Adipocyte (in vitro differentiated cells): ENCODE results near the gene PLP2.
"Not testable (repeated sequence)": the region's sequence is repeated elsewhere in the genome, so short reads cannot be mapped to it uniquely, and the experiment has no call there.

Experiments used
- DNase-seq: peaks from one replicate; pipeline ENCODE4 v3.0.0-alpha.2; 2015; ENCODE audit warnings: low read depth
- H3K27me3 ChIP-seq: replicated peaks from 2 replicates; pipeline ENCODE4 v1.7.0; 2013; ENCODE audit warnings: mild to moderate bottlenecking, low read length, moderate library complexity; ENCODE audit not compliant: control insufficient read depth, insufficient read depth
- H3K36me3 ChIP-seq: 2 replicates; pipeline ENCODE4 v1.7.0; 2013; ENCODE audit warnings: low read length, mild to moderate bottlenecking, moderate library complexity; ENCODE audit not compliant: control insufficient read depth, insufficient read depth, severe bottlenecking
- H3K4me1 ChIP-seq: 2 replicates; pipeline ENCODE4 v1.7.0; 2013; ENCODE audit warnings: mild to moderate bottlenecking, low read length, moderate library complexity; ENCODE audit not compliant: control insufficient read depth, insufficient read depth
- H3K4me3 ChIP-seq: 2 replicates; pipeline ENCODE4 v1.7.0; 2013; ENCODE audit warnings: mild to moderate bottlenecking, low read length, moderate library complexity
- H3K9ac ChIP-seq: 2 replicates; pipeline ENCODE4 v1.7.0; 2013; ENCODE audit warnings: mild to moderate bottlenecking, low read length, moderate library complexity
- H3K9me3 ChIP-seq: 2 replicates; pipeline ENCODE4 v1.7.0; 2013; ENCODE audit warnings: mild to moderate bottlenecking, low read length, moderate library complexity; ENCODE audit not compliant: control insufficient read depth

Gene PLP2

DNA sequence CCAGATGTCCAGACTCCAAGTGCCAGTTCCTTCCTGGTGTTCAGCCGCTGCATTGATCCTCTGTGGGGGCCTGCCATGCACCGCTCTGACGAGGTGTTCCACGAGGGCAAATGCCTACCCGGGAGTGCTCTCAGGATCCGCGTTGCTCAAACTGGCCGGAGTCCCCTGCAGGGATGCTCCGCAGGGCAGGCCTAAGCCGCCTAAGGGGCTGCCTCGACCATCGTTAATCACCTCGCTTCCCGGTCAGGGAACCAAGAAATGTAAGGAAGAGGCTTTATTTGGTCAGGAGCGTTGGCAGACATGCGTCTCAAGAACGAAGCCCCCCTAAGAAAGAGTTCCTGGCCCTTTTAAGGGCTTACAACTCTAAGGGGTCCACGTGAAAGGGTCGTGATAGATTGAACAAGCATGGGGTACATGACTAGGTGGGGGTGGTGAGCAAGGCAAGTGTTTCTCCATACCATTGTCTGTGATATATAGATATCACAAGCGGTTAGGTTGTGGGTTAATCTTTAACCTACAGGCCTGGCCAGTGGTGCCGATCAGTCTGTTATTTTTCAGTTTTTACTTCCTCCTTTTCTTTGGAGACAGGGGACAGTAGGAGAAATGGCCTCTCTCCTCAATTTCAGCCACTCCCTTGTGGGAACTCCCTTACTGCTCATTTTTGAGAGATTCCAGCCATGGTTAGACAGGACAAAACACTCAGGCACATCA is 23.2 kb upstream of the PLP2 start:
- not testable (repeated sequence) for DNase-seq, H3K9me3 ChIP-seq, H3K9ac ChIP-seq, H3K4me3 ChIP-seq, H3K27me3 ChIP-seq, H3K36me3 ChIP-seq, H3K4me1 ChIP-seq

DNA sequence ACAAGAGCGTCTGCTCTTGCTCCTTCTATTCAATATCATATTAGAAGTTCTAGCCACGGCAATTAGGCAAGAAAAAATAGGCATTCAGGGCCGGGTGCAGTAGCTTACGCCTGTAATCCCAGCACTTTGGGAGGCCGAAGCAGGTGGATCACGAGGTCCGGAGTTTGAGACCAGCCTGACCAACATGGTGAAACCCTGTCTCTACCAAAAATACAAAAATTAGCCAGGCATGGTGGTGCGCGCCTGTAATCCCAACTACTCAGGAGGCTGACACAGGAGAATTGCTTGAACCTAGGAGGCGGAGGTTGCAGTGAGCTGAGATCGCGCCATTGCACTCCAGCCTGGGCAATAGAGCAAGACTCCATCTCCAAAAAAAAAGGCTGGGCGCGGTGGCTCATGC is 22.4 kb upstream of the PLP2 start:
- not testable (repeated sequence) for DNase-seq, H3K4me3 ChIP-seq, H3K9me3 ChIP-seq, H3K4me1 ChIP-seq, H3K27me3 ChIP-seq, H3K36me3 ChIP-seq, H3K9ac ChIP-seq

DNA sequence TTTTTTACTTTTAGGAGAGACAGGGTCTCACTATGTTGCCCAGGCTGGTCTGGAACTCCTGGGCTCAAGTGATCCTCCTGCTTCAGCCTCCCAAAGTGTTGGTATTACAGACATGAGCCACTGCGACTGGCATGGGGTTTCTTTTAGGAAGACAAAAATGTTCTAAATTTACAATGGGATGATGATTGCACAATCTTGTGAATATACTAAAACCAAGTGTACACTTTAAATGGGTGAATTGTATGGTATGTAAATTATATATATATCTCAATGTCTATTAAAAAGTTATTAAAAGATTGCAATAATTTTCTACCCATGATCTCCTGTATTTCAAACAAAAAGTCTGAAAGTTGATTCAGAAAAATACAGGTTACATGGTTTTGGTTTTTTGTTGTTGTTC is 18.2 kb upstream of the PLP2 start:
- H3K4me1 ChIP-seq: no peaks in the 10 kb centered on the region
- H3K9me3 ChIP-seq: no peaks in the 10 kb centered on the region
- H3K9ac ChIP-seq: no peak overlapping the region
- no peaks in the 10 kb centered on the region for H3K36me3 ChIP-seq
- no peak for DNase-seq
- H3K4me3 ChIP-seq: no peak overlapping the region
- peaks cover 3% of the 10 kb centered on the region for H3K27me3 ChIP-seq

DNA sequence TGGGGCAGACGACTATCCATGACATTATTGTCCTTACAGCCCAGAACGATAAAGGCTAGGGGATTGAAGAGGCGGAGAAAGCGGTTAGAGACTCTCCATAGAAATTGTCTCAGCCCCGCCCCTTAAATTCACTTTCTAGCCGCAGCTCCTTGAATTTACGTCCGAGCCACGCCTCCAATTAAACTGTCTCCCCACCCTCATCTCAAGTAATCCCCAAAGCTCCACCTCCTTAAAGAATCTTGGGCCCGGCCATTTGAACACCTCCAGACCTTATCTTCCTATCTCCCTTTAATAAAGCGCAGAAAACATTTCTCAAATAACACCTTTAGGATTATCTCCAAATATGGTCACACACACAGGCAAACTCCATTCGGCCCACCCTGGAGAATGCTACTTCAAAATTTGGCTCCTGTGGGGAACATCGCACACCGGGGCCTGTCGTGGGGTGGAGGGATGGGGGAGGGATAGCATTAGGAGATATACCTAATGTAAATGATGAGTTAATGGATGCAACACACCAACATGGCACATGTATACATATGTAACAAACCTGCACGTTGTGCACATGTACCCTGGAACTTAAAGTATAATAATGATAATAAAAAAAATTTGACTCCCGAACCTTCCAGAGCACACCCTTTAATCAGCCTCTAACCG is 16.3 kb upstream of the PLP2 start:
- peak overlapping the region; percentile 81 for H3K9ac ChIP-seq
- H3K4me3 ChIP-seq: peak overlapping the region; percentile 77
- peaks cover 3% of the 10 kb centered on the region for H3K27me3 ChIP-seq
- H3K9me3 ChIP-seq: no peaks in the 10 kb centered on the region
- no peaks in the 10 kb centered on the region for H3K4me1 ChIP-seq
- DNase-seq: peak; percentile 42
- H3K36me3 ChIP-seq: no peaks in the 10 kb centered on the region

DNA sequence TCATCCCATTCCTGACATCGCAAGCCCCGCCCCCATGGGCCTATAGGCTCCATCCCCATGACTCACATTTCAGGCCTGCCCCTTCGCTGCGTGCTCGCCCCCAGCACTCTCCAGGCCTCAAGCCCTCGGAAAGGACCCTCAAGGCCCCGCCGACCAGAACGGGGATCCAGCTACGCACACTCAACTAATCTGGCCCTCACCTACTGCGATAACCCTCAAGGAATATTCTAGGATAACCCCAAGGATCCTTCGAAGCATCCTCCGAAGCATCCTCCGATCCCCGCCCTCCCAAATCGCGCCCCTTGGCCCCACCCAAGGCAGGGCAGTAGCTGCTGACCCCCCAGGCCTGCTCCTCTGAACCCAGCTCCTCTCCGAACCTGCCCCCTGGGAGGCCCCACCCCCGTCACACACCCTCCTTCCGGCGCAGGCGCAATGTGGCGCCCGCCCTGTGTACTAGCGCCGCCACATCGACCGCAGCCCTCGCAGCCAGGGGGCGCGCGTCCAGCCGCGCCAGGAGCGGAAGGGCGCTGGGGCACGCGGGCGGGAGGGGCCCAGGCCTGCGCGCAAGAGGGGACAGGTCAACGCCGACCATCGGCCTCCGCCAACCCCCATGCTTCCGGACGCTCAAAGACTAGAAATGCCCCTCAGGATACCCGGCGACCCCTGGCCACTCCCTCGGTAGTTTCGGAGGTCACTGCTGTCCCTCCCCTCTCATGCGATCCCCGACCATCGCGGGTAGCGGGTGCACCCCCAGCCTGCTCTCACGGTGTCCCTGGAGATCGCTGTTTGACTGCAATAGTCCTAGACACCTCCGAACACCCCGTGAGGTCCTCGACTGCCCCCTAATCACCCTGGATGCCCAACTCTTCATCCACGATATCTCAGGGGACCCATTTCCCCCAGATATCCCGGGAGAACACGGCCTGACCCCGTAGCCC is 15.5 kb upstream of the PLP2 start:
- peak overlapping the region; percentile 77 for H3K4me3 ChIP-seq
- no peaks in the 10 kb centered on the region for H3K4me1 ChIP-seq
- DNase-seq: peak; percentile 89
- H3K9me3 ChIP-seq: no peaks in the 10 kb centered on the region
- H3K36me3 ChIP-seq: no peaks in the 10 kb centered on the region
- H3K27me3 ChIP-seq: peaks cover 3% of the 10 kb centered on the region
- peak overlapping the region; percentile 81 for H3K9ac ChIP-seq

DNA sequence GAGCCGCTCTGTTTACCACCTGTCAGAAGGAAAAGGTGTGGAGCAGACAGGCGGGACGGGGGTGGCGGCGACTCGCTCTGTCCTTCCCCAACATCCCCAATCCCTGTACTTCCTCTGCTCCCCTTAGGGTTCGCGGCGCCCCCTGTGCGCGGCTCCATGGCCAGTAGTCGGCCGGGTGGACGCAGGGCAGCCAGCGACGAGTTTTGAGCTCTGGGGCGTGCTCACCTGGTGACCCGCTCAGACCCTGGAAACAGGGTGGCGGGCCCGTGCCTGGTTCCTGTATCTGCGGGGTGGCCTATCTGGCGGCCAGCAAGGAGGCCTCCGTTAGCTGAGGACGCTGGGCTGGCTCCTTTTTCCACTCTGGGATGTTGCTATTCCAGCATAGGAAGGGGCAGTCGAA is 14.5 kb upstream of the PLP2 start:
- Histone ChIP-seq H3K9me3 (no peaks in the 10 kb centered on the region), H3K36me3 (no peaks in the 10 kb centered on the region), H3K9ac (no peak overlapping the region), H3K4me1 (no peaks in the 10 kb centered on the region), H3K27me3 (peaks cover 3% of the 10 kb centered on the region), H3K4me3 (no peak overlapping the region)
- DNase-seq: no peak

DNA sequence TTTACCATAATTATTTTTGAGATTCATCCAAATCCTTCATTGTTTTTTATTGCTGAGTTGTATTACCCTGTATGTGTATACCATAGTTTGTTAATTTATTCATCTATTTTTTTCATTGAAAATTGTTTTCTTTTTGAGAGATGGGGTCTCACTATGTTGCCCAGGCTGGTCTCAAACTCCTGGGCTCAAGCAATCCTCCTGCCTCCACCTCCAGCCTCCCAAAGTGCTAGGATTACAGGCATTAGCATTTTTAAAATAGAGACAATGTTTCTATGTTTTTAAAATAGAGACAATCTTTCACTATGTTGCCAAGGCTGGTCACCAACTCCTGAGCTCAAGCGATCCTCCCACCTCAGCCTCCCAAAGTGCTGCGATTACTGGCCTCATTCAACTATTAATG is 10.8 kb upstream of the PLP2 start:
- peaks cover 3% of the 10 kb centered on the region for H3K27me3 ChIP-seq
- H3K36me3 ChIP-seq: no peaks in the 10 kb centered on the region
- no peak overlapping the region for H3K9ac ChIP-seq
- no peaks in the 10 kb centered on the region for H3K4me1 ChIP-seq
- H3K4me3 ChIP-seq: no peak overlapping the region
- H3K9me3 ChIP-seq: no peaks in the 10 kb centered on the region
- DNase-seq: no peak

DNA sequence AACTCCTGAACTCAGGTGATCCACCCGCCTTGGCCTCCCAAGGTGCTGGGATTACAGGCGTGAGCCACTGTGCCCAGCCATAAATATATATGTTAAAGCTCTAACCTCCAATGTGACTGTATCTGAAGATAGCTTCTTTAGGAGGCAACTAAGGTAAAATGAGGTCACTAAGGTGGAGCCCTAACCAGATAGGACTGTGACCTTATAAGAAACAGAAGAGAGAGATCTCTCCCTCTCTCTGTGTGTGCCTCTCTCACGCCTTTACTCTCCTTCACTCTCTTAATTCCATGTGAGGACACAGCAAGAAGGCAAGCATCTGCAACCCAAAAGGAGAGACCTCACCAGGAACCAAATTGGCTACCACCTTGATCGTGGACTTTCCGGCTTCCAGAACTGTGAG is 10.1 kb upstream of the PLP2 start:
- no peak overlapping the region for H3K4me3 ChIP-seq
- peaks cover 3% of the 10 kb centered on the region for H3K27me3 ChIP-seq
- H3K4me1 ChIP-seq: peaks cover under 1% of the 10 kb centered on the region

DNA sequence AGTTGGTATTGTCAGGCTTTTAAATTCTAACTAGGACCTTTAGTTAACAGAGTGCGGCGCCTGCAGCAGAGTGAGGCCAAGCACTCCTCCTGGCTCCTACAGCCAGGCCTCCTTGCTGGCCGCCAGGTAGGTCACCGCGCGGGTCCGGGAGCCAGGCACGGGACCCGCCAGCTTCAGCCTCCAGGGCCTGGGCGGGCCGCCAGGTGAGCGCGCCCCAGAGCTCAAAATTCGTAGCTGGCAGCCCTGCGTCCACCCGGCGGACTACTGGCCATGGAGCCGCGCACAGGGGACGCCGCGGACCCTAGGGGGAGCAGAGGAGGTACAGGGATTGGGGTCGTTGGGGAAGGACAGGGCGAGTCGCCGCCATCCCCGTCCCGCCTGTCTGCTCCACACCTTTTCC is 9.1 kb upstream of the PLP2 start, which contains the start of gene MAGIX:
Gene MAGIX (plus strand): TSS at position 139 of the 400 bp plus-strand sequence. CDS start 132 bp downstream, at position 271.
- Histone ChIP-seq H3K9ac (peak within 1 kb of the TSS; percentile 81), H3K36me3 (no peaks in the 10 kb centered on the region), H3K27me3 (peaks cover 3% of the 10 kb centered on the region), H3K4me1 (peaks cover 2% of the 10 kb centered on the region), H3K9me3 (no peaks in the 10 kb centered on the region), H3K4me3 (peak within 1 kb of the TSS; percentile 71)
- no peak for DNase-seq

More for the DNA sequence above, 10.1 kb upstream of the PLP2 start:
- DNase-seq: no peak
- H3K9me3 ChIP-seq: no peaks in the 10 kb centered on the region
- no peak overlapping the region for H3K9ac ChIP-seq
- H3K36me3 ChIP-seq: no peaks in the 10 kb centered on the region

DNA sequence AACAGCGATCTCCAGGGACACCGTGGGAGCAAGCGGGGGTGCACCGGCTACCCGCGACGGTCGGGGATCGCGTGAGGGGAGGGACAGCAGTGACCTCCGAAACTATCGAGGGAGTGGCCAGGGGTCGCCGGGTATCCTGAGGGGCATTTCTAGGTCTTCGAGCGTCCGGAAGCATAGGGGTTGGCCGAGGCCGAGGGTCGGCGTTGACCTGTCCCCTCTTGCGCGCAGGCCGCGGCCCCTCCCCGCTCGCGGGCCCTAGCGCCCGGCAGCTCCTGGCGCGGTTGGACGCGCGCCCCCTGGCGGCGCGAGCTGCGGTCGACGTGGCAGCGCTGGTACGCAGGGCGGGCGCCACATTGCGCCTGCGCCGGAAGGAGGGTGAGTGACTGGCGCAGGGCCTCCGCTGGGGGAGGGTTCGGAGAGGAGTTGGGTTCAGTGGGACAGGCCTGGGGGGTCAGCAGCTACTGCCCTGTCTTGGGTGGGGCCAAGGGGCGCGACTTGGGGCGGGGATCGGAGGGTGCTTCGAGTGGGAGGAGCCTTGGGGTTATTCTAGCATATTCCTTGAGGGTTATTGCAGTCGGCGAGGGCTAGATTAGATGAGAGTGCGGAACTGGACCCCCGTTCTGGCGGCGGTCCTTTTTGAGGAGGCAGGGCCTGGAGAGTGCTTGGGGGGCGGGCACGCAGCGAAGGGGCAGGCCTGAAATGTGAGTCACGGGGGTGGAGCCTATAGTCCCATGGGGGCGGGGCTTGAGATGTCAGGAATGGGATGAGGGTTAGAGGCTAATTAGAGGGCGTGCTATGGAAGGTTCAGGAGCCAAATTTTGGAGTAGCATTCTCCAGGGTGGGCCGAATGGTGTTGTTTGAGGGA is 7.9 kb upstream of the PLP2 start:
- H3K9ac ChIP-seq: peak overlapping the region; percentile 81
- H3K27me3 ChIP-seq: no peaks in the 10 kb centered on the region
- H3K4me3 ChIP-seq: peak overlapping the region; percentile 71
- H3K9me3 ChIP-seq: no peaks in the 10 kb centered on the region
- peaks cover 2% of the 10 kb centered on the region for H3K4me1 ChIP-seq
- no peaks in the 10 kb centered on the region for H3K36me3 ChIP-seq
- DNase-seq: peak; percentile 79
